Parathyroid adenoma (tissue), 2 donors: ENCODE data around the gene MID1.

ENCODE experiments used
- H2AFZ ChIP-seq: fragments of 300-600 bp; sonication (generic); one replicate; pipeline ENCODE4 v1.7.0; 2017; ENCODE audit warnings: antibody characterized with exemption, mild to moderate bottlenecking
- H3K27ac ChIP-seq: fragments of 300-600 bp; sonication (generic); one replicate; pipeline ENCODE4 v1.7.0; 2017
- H3K27me3 ChIP-seq: fragments of 300-600 bp; sonication (generic); one replicate; pipeline ENCODE4 v1.7.0; 2017; ENCODE audit warnings: low read length; ENCODE audit not compliant: control insufficient read depth, insufficient read depth
- H3K36me3 ChIP-seq: fragments of 300-600 bp; sonication (generic); one replicate; pipeline ENCODE4 v1.7.0; 2017; ENCODE audit warnings: low read length; ENCODE audit not compliant: control insufficient read depth, insufficient read depth
- H3K4me1 ChIP-seq: fragments of 300-600 bp; sonication (generic); one replicate; pipeline ENCODE4 v1.7.0; 2017; ENCODE audit warnings: control low read depth
- H3K4me2 ChIP-seq: fragments of 300-600 bp; sonication (generic); one replicate; pipeline ENCODE4 v1.7.0; 2017; ENCODE audit warnings: low read length
- H3K4me3 ChIP-seq: fragments of 300-600 bp; sonication (generic); one replicate; pipeline ENCODE4 v1.7.0; 2017; ENCODE audit warnings: low read depth, low read length
- H3K79me2 ChIP-seq: fragments of 300-600 bp; sonication (generic); one replicate; pipeline ENCODE4 v1.7.0; 2017; ENCODE audit warnings: control low read depth
- H3K9ac ChIP-seq: fragments of 300-600 bp; sonication (generic); one replicate; pipeline ENCODE4 v1.7.0; 2017; ENCODE audit warnings: mild to moderate bottlenecking
- H3K9me3 ChIP-seq: fragments of 300-600 bp; sonication (generic); one replicate; pipeline ENCODE4 v1.7.0; 2017; ENCODE audit warnings: low read length; ENCODE audit not compliant: control insufficient read depth
- TF ChIP-seq, protein P1 (sequence below): fragments of 300-600 bp; sonication (generic); IDR thresholded peaks from one replicate; pipeline ENCODE4 v1.7.0; 2017; ENCODE audit warnings: antibody characterized with exemption, mild to moderate bottlenecking
- donor health status: primary hyperparathyroidism.

MID1 gene

DNA sequence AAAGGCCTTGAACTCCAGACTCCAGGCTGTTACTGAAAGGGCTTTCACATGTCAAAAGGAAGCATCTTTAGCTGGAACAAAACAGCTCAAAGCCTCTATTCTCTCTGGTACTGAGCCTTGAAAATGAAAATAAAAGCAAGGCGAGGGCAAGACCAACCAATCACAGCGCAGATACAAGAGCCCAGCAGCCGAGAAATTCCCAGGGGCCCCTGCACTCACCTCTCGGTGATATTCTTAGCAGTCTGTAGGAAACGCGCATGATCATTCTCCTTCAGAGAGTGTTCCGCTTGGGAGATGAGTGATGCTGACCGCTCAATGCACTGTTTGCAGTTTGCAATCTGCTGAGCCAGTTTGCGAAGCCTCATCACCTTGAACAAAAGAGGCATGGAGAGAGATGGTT lies 138.1 kb downstream of the MID1 start:
- no peaks in the 10 kb centered on the region for H3K4me1 ChIP-seq
- peak overlapping the region; percentile 73 for H3K27ac ChIP-seq
- no peak overlapping the region for H3K9ac ChIP-seq
- no peak overlapping the region for H3K4me3 ChIP-seq
- no peaks in the 10 kb centered on the region for H3K9me3 ChIP-seq
- H3K4me2 ChIP-seq: no peak overlapping the region
- no peaks in the 10 kb centered on the region for H3K79me2 ChIP-seq
- no peaks in the 10 kb centered on the region for H3K36me3 ChIP-seq
- H2AFZ ChIP-seq: no peak overlapping the region
- no peaks in the 10 kb centered on the region for H3K27me3 ChIP-seq
- TF ChIP-seq, protein P1, sequence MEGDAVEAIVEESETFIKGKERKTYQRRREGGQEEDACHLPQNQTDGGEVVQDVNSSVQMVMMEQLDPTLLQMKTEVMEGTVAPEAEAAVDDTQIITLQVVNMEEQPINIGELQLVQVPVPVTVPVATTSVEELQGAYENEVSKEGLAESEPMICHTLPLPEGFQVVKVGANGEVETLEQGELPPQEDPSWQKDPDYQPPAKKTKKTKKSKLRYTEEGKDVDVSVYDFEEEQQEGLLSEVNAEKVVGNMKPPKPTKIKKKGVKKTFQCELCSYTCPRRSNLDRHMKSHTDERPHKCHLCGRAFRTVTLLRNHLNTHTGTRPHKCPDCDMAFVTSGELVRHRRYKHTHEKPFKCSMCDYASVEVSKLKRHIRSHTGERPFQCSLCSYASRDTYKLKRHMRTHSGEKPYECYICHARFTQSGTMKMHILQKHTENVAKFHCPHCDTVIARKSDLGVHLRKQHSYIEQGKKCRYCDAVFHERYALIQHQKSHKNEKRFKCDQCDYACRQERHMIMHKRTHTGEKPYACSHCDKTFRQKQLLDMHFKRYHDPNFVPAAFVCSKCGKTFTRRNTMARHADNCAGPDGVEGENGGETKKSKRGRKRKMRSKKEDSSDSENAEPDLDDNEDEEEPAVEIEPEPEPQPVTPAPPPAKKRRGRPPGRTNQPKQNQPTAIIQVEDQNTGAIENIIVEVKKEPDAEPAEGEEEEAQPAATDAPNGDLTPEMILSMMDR: no peak

DNA sequence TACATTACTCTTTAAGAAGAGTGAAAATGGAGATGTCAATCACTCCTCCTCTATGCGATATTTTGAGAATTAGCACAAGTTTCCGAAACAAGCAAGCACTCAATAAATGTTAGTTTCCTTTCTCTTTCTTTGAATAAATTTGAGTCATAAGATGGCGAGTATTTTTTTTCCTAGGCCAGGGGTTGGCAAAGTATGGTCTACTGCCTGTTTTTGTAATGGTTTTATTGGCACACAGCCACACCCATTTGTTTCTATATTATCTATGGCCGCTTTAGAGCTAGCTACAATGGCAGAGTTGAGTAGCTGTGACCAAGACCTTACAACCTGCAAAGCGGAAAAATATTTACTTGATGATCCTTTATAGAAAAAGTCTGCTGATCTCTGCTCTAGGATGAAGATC lies 139.5 kb downstream of the MID1 start:
- H3K27ac ChIP-seq: no peak overlapping the region
- no peak overlapping the region for H3K4me2 ChIP-seq
- no peaks in the 10 kb centered on the region for H3K27me3 ChIP-seq
- no peaks in the 10 kb centered on the region for H3K4me1 ChIP-seq
- H2AFZ ChIP-seq: no peak overlapping the region
- H3K4me3 ChIP-seq: no peak overlapping the region
- TF ChIP-seq, protein P1: no peak
- no peaks in the 10 kb centered on the region for H3K9me3 ChIP-seq
- H3K9ac ChIP-seq: no peak overlapping the region
- no peaks in the 10 kb centered on the region for H3K79me2 ChIP-seq
- no peaks in the 10 kb centered on the region for H3K36me3 ChIP-seq

DNA sequence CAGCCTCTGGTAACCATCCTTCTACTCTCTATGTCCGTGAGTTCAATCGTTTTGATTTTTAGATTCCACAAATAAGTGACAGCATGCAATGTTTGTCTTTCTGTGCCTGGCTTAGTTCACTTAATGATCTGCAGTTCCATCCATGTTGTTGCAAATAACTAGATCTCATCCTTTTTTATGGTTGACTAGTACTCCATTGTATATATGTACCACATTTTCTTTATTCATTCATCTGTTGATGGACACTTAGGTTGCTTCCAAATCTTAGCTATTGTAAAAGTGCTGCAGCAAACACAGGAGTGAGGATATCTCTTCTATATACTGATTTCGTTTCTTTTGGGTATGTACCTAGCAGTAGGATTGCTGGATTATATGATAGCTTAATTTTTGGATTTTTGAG lies 140.9 kb downstream of the MID1 start:
- no peaks in the 10 kb centered on the region for H3K27me3 ChIP-seq
- H2AFZ ChIP-seq: no peak overlapping the region
- H3K4me3 ChIP-seq: no peak overlapping the region
- TF ChIP-seq, protein P1: no peak
- no peak overlapping the region for H3K27ac ChIP-seq
- no peaks in the 10 kb centered on the region for H3K36me3 ChIP-seq
- H3K9ac ChIP-seq: no peak overlapping the region
- no peaks in the 10 kb centered on the region for H3K4me1 ChIP-seq
- H3K79me2 ChIP-seq: no peaks in the 10 kb centered on the region
- H3K4me2 ChIP-seq: no peak overlapping the region
- no peaks in the 10 kb centered on the region for H3K9me3 ChIP-seq

DNA sequence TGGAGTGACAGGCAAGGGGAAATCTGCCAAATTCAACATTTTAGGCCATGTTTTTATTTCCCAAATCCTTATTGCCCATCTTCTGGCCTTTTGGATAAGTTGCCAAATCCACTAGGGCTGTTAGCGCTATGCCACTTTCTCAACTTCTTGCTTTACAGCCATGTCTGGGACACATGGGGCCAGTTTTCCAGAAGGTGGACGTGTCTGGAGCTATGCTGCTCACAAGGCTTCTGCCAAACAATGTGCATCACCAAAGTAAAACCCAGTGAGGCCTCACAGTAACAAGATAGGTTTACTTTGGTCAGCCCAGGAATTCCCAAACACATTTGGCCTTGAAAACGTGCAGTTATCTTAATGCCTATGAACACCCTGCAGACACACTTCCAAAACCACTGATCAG lies 142.9 kb downstream of the MID1 start:
- H3K36me3 ChIP-seq: no peaks in the 10 kb centered on the region
- H3K27ac ChIP-seq: no peak overlapping the region
- TF ChIP-seq, protein P1: no peak
- no peak overlapping the region for H3K4me3 ChIP-seq
- no peaks in the 10 kb centered on the region for H3K9me3 ChIP-seq
- no peak overlapping the region for H3K9ac ChIP-seq
- no peaks in the 10 kb centered on the region for H3K4me1 ChIP-seq
- no peak overlapping the region for H3K4me2 ChIP-seq
- H2AFZ ChIP-seq: no peak overlapping the region
- H3K79me2 ChIP-seq: no peaks in the 10 kb centered on the region
- H3K27me3 ChIP-seq: no peaks in the 10 kb centered on the region

DNA sequence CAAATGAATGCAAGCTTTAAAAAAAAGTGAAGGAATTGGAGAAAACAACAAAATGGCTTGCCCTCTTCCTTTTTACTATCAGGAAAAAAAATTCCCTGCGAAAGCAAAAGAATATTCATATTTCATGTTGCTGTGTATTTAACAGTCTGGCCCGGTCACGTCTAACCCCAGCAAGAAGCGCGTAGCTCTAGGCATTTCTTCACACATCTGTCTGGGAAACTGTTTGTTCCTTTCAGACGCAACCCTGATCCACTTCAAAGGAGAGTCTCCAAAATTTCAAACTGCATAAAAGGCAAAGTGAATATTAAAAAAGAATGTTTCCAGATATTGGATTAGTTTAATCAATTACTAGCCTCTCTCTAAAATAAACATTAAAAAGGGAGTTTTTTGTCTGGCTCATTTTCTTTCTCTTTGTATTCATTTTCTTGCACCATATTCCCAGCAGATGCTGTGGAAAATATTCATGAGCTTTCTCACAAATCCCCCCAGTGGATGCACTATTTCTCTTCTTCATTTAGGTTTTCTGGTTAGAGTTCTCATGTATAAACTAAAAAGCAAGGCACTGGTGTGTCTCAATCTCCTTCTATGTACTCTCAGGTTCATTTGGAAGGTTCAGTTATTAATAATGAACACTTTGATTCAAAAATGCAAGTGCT lies 145.3 kb downstream of the MID1 start:
- H3K27ac ChIP-seq: no peak overlapping the region
- H3K4me2 ChIP-seq: no peak overlapping the region
- H3K27me3 ChIP-seq: no peaks in the 10 kb centered on the region
- H2AFZ ChIP-seq: no peak overlapping the region
- no peak overlapping the region for H3K9ac ChIP-seq
- H3K36me3 ChIP-seq: no peaks in the 10 kb centered on the region
- TF ChIP-seq, protein P1: no peak
- H3K9me3 ChIP-seq: no peaks in the 10 kb centered on the region
- H3K4me1 ChIP-seq: no peaks in the 10 kb centered on the region
- no peak overlapping the region for H3K4me3 ChIP-seq
- no peaks in the 10 kb centered on the region for H3K79me2 ChIP-seq
